COLO668 (cell line): ENCODE results near the gene ZNF629.
A peak's percentile ranks its signal among the peaks of the same experiment; 100 is the strongest.
"Not testable (repeated sequence)": the region's sequence is repeated elsewhere in the genome, so short reads cannot be mapped to it uniquely, and the experiment has no call there.

Experiments
- DNase-seq: peaks from one replicate; lab custom pipeline; 2025; ENCODE audit not compliant: unreplicated experiment; lab: John Stamatoyannopoulos, UW

ZNF629 gene

DNA sequence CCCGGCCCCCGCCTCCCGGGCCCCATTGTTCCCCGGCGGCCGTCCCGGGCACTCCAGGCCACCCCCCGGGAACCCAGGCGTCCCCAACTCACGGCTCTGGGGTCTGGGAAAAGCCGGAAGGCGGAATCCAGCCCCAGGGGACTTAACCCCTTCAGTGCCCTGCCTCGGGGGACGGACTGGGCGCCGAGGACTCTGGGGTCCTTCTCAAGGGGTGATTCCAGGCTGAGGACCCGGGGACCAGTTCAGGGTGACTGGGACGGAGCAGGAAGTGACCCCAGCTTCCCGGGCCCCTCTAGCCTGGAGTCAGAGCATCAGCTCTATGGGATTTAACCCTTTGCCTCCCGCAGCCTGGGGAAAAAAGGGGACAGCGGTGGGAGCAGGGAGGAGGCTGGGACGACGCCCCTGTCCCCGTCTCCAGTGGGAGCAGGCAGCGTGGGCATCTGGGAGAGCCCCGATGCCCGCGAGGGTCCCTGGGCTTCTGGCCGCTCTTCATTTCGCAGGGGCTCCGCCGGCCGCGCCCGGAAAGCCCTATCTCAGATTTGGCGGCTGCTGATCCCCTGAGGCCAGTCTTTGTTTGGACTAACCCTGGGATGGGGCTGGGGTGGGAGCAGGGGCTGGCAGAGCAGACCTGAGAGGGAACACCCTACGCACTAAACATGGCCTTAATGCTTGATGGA is at the start of gene ZNF629:
Gene ZNF629 (minus strand): TSS at position 270 of the 677 bp plus-strand sequence. CDS start 2,723 bp downstream, outside the sequence.
- peak; percentile 68 for DNase-seq

GRCh38 chr16:30834130-30834740 is 47.2 kb upstream of the ZNF629 start:
- no peak for DNase-seq

DNA sequence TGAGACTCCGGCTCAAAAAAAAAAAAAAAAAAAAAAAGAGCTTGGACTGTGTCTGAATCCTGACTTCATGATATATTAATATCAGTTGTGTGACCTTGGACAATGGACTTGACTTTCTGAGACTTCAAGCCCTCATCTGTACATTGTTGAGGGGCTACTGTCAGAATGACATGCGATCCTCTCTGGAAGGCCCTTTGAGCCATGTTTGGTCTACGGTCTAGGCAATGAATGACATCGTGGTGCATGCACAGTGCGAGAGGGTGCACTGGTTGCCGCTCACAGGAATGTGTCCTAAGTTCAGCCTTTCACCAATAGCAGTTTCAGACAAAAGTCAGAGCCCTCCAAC is 43.0 kb upstream of the ZNF629 start:
- no peak for DNase-seq

- DNase-seq, result no peak
Observed at GRCh38 chr16:30829130-30830071, 42.4 kb upstream of the ZNF629 start.

DNA sequence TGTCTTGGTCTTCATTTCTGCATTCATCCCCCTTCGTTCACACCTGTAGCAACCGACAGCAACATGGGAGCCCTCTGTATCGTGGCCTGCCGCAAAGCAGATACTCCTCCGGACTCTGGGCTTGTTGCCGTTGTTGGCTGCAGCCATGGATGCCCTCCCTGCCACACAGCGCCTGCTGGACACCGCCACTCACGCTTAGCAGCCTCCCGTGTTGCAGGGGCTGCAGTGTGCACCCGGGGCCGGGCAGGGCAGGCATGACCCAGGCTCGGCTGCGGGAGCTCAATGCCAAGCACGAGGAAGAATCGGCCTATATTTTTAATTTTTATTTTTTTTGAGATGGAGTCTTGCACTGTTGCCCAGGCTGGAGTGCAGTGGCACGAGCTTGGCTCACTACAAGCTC is 34.9 kb upstream of the ZNF629 start:
- DNase-seq, result no peak

GRCh38 chr16:30821441-30821840 is 34.4 kb upstream of the ZNF629 start:
- peak; percentile 46 for DNase-seq

GRCh38 chr16:30820952-30821421 is 34.0 kb upstream of the ZNF629 start:
- peak; percentile 50 for DNase-seq

DNA sequence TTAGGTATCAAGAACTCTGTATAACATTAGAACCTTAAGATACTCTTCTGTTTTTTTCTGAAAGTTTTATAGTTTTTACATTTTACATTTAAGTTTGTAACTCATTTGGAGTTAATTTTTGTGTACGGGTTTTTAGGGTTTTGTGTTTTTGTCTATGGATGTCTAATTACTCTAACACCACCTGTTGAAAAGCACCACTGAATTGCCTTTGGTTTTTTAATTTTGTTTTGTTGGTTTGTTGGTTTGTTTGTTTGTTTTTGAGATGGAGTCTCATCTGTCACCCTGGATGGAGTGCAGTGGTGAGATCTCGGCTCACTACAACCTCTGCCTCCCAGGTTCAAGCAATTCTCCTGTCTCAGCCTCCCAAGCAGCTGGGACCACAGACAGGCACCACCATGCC is 29.8 kb upstream of the ZNF629 start:
- DNase-seq, result no peak

GRCh38 chr16:30813821-30814189 is 26.8 kb upstream of the ZNF629 start:
- DNase-seq, result no peak

- not testable (repeated sequence) for DNase-seq
Observed at GRCh38 chr16:30809675-30810074, 22.7 kb upstream of the ZNF629 start.

DNA sequence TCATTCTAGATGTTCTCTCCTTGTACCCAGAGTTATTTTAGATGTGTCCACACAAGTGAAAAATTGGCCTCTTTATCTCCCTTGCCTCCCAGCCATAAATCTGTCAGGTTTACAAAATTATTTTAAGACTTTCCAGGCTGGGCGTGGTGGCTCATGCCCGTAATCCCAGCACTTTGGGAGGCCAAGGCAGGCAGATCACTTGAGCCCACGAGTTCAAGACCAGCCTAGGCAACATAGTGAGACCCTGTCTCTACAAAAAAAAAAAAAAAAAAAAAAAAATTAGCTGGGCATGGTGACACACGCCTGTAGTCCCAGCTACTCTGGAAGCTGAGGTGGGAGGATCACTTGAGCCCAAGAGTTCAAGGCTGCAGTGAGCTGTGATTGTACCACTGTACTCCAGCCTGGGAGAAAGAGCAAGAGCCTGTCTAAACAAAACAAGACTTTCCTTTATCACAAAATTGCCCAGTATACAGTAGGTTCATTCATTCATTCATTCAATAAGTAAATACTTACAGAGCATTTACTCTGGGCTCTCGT is 22.0 kb upstream of the ZNF629 start:
- DNase-seq, result not testable (repeated sequence)

GRCh38 chr16:30808146-30808545 is 21.1 kb upstream of the ZNF629 start:
- DNase-seq, result no peak

DNA sequence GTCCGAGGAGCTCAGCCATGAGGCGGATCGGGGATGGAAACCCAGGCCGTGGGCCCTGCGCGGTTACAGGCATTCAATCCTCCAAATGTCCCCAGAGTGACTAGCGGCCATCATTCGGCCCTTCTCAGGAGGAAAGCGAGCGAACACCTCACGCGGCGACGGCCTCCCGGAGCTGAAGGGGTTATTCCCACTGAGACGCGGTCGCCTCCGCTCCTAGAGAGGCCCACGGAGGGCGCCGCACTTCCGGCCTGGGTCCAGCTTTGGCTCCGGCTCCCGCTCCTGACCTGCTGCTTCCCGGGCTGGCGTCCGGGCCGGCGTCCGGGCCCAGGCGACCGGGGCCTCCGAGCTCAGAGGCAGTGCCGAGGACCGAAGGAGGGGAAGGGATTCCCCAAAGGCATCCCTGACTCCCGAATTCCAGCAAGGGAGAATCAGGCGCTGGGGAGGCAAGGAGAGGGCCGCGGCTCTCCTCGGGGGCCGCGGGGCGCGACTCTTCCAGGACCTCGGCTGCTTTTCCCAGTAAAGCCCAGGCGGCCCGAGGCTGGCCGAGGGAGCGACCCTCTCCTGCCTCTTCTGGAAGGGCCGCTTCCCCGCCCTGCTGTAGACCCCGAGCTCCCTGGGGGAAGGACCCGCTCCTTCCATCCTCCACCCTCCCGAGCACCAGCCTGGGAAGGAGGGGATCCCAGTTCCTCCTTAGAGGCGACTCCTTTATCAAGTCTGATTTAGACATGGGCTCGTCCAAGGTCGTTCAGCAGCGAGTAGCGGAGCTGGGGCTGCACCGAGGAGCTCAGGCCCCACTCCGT is 18.6 kb upstream of the ZNF629 start:
- peak; percentile 89 for DNase-seq

DNA sequence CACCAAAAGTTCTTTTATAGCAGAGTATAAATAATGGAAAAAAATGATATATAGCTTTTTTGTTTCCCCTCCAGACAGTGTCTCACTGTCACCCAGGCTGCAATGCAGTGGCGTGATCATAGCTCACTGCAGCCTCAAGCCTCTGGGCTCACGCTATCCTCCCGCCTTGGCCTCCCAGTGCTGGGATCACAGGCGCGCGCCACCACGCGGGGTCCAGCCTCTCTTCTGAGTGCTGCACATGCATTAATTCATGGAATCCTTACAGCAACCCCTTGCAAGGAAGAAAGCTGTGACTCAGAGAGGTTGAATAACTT is 18.0 kb upstream of the ZNF629 start:
- no peak for DNase-seq

- DNase-seq, result no peak
Observed at GRCh38 chr16:30802936-30803335, 15.9 kb upstream of the ZNF629 start.

DNA sequence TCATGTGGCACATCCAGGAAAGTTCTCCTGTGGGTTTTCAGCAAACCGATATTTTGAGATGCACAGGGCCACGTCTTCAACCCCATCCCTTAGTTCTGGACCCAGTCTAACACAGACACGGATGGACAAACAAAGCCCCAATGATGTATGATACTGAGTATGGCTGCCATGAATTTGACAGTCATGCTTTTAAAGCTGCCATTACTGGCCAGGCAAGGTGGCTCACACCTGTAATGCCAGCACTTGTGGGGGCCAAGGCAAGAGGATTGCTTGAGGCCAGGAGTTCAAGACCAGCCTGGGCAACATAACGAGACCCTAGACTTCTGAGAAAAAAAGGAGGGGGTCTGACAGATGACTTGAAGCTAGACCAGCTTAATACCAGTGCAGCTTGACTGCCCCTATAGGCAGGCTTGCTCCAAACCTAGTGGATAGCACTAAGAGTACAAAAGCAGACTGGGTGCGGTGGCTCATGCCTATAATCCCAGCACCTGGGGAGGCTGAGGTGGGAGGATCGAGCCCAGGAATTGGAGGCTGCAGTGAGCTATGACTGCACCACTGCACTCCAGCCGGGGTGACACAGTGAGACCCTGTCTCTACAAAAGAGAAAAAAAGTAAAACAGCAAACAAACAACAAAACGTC is 10.8 kb upstream of the ZNF629 start:
- DNase-seq, result no peak

- DNase-seq, result no peak
Observed at GRCh38 chr16:30794634-30795033, 7.6 kb upstream of the ZNF629 start.

- no peak for DNase-seq
Observed at GRCh38 chr16:30793508-30794069, 6.6 kb upstream of the ZNF629 start.

- DNase-seq, result no peak
Observed at GRCh38 chr16:30787613-30788378, 791 bp upstream of the ZNF629 start.
